ENCODE measurements around the gene PLCH2. TPM values are rescaled to one million over a fixed set of nuclear protein-coding genes. Genes with fewer than 3 reads are reported as not detected.

PLCH2 gene
- total and polyA plus RNA-seq, 2 of the 13 experiments (the other 11 are each of a cell fraction or from before 2014, with no cell fraction given), result 0.15 to 0.67 TPM

GRCh38 chr1:2525920-2526823 lies 50.1 kb downstream of the PLCH2 start, which contains the start of gene PANK4 (continued):
- no peak for TF ChIP-seq ETV5 (CRISPR knock-in tag; IDR thresholded peaks at IDR 0.05; ENCODE audit: borderline replicate concordance)
- TF ChIP-seq RNF219 (CRISPR knock-in tag; IDR thresholded peaks at IDR 0.05), result no peak
- TF ChIP-seq RORA (CRISPR knock-in tag; IDR thresholded peaks at IDR 0.05), result no peak
- TF ChIP-seq KDM5A (IDR thresholded peaks at IDR 0.05; ENCODE audit: borderline replicate concordance, low read length), result no peak; the same call in none of the 2 replicates
- TF ChIP-seq PHB2 (IDR thresholded peaks at IDR 0.05; ENCODE audit: partially characterized antibody), result no peak
- no peak for TF ChIP-seq CEBPG (CRISPR knock-in tag; IDR thresholded peaks at IDR 0.05)
- TF ChIP-seq ISX (CRISPR knock-in tag; conservative IDR thresholded peaks at IDR 0.05), result 0 out of 2 replicates have a peak, but pooled peaks have one; percentile 44
- TF ChIP-seq HNF1A (IDR thresholded peaks at IDR 0.05; ENCODE audit: low read depth), result no peak
- 0 out of 2 replicates have a peak, but pooled peaks have one; percentile 15 for TF ChIP-seq HNF1A (CRISPR knock-in tag; IDR thresholded peaks at IDR 0.05; ENCODE audit: borderline replicate concordance)
- TF ChIP-seq POLR2AphosphoS2 (IDR thresholded peaks at IDR 0.05; ENCODE audit: low read depth, low read length), result no peak
- TF ChIP-seq PREB (CRISPR knock-in tag; IDR thresholded peaks at IDR 0.05), result no peak
- TF ChIP-seq ETV6 (CRISPR knock-in tag; conservative IDR thresholded peaks at IDR 0.05), result no peak
- peak; percentile 80 for TF ChIP-seq ARID4A (CRISPR knock-in tag; IDR thresholded peaks at IDR 0.05; ENCODE audit: borderline replicate concordance)
- TF ChIP-seq PBX3 (CRISPR knock-in tag; IDR thresholded peaks at IDR 0.05; ENCODE audit: borderline replicate concordance), result no peak
- TF ChIP-seq CENPT (CRISPR knock-in tag; IDR thresholded peaks at IDR 0.05; ENCODE audit: low read depth), result no peak

Data from HepG2 (cell line).